ENCODE measurements around the gene CSNK1D.

CSNK1D gene

DNA sequence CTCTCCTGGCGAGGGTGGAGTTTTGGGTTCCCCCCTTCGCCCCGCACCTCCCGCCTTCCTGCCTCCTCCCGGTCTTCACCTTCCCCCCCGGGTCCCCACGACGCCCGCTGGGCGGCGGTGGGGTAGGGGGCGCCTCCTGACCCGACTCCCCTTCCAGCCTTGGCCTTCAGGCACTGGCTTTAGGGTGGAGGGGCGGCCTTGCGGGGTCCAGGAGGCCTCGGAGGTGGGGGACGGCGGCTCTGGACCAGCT is 42.3 kb downstream of the CSNK1D start:
- peak overlapping the region; percentile 80 for H3K4me3 ChIP-seq (ENCODE audit: low read depth, low read length)
- in situ Hi-C loops (cut with HindIII; ENCODE audit: low sequenced_read_pairs) = no loop called here
- TF ChIP-seq CTCF (IDR thresholded peaks at IDR 0.05; ENCODE audit: low read depth, low read length) = peak; percentile 3
- no peak for DNase-seq (ENCODE audit: low read depth, low spot score)

- peak overlapping the region; percentile 80 for H3K4me3 ChIP-seq (ENCODE audit: low read depth, low read length)
- in situ Hi-C loops (cut with HindIII; ENCODE audit: low sequenced_read_pairs) = no loop called here
- peak; percentile 43 for TF ChIP-seq CTCF (IDR thresholded peaks at IDR 0.05; ENCODE audit: low read depth, low read length)
- DNase-seq (ENCODE audit: low read depth, low spot score) = peak; percentile 88
These were observed 42.7 kb downstream of the CSNK1D start for GRCh38 chr17:82230609-82231311.

- in situ Hi-C loops (cut with HindIII; ENCODE audit: low sequenced_read_pairs) = no loop called here
- H3K4me3 ChIP-seq (ENCODE audit: low read depth, low read length) = peak overlapping the region; percentile 80
- no peak for TF ChIP-seq CTCF (IDR thresholded peaks at IDR 0.05; ENCODE audit: low read depth, low read length)
- no peak for DNase-seq (ENCODE audit: low read depth, low spot score)
These were observed 43.5 kb downstream of the CSNK1D start for GRCh38 chr17:82229698-82230608.

GRCh38 chr17:82228842-82229697 is 44.4 kb downstream of the CSNK1D start, which contains the start of gene SLC16A3:
SLC16A3 (plus strand) TSS chr17:82229042; CDS start chr17:82236009, 6,967 bp downstream.
- no peak for TF ChIP-seq CTCF (IDR thresholded peaks at IDR 0.05; ENCODE audit: low read depth, low read length)
- peak within 1 kb of the TSS; percentile 80 for H3K4me3 ChIP-seq (ENCODE audit: low read depth, low read length)
- peak; percentile 63 for DNase-seq (ENCODE audit: low read depth, low spot score)
- in situ Hi-C loops (cut with HindIII; ENCODE audit: low sequenced_read_pairs) = no loop called here

DNA sequence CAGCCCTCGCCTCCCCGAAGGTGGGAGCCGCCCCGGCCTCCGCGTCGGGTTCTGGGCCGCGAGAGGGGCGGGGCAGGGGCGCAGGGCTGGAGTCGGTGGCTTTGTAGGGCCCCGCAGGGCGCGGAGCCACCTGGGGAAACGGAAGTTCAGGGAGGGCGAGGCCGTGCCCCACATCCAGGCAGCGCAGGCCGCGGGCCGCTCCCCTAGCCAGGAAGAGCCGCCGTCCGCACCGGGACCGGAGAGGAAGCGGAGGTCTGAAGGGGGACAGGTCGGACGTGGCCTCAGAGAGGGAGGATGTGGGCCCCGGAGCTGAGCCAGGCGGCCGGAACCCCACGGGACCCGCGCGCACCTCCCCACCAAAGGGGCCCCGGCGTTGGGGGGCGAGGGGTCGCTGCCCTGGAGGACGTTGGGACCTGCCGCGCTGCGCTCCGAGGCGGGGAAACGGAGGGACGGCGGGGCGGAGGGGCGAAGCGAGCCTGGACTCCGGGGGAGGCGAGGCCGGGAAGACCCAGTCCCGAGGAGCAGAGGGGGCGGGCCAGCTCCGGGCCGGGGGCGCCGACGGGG is 45.1 kb downstream of the CSNK1D start:
- no peak for TF ChIP-seq CTCF (IDR thresholded peaks at IDR 0.05; ENCODE audit: low read depth, low read length)
- DNase-seq (ENCODE audit: low read depth, low spot score) = no peak
- in situ Hi-C loops (cut with HindIII; ENCODE audit: low sequenced_read_pairs) = no loop called here
- peak overlapping the region; percentile 38 for H3K4me3 ChIP-seq (ENCODE audit: low read depth, low read length)

Measured in astrocyte of the spinal cord (primary cell).